Muscle of arm (tissue), 12 donors: ENCODE results near the gene SLC5A10. TPM values are rescaled to one million over a fixed set of nuclear protein-coding genes. Genes with fewer than 3 reads are reported as not detected.
"Not testable (repeated sequence)": the region's sequence is repeated elsewhere in the genome, so short reads cannot be mapped to it uniquely, and the experiment has no call there.

Source experiments
- DNase-seq: peaks from one replicate; pipeline ENCODE4 v3.0.0-alpha.2; 2013
- polyA plus RNA-seq, 12 donors: library from polyadenylated mRNA; unstranded; fragments of 120-200 nt; gene quantifications; one replicate each; pipeline ENCODE4 v1.2.1, GENCODE V29; 2013; ENCODE audit not compliant: insufficient read length in 12 of 12

SLC5A10 gene
- polyA plus RNA-seq, 12 donors: 0.05 to 0.29 (median 0.12) TPM; not detected in 5

GRCh38 chr17:18946536-18946935, 5.4 kb upstream of the SLC5A10 start:
- no peak for DNase-seq

- no peak for DNase-seq
These were observed 4.1 kb upstream of the SLC5A10 start for GRCh38 chr17:18947866-18948265.

- DNase-seq: no peak
These were observed 3.4 kb upstream of the SLC5A10 start for GRCh38 chr17:18948476-18949006.

DNA sequence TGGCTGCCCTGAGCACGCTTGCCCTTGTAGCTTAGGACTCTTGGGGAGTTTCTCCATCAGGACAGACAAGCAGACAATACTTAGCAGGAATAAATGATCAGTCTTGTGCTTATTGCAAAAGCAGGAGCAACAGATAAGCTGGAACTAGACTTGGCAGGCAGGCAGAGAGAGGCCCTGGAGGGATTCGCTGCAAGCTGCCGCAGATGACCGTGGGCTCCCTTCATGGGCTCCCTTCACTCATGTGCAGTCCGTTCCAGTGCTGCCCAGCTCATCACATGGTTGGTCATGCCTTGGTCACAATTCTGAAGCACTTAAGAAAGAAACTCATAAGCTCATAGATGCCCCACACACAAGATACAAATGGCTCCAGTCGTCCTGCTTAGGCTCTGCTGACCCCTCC, 2.4 kb upstream of the SLC5A10 start:
- no peak for DNase-seq

DNA sequence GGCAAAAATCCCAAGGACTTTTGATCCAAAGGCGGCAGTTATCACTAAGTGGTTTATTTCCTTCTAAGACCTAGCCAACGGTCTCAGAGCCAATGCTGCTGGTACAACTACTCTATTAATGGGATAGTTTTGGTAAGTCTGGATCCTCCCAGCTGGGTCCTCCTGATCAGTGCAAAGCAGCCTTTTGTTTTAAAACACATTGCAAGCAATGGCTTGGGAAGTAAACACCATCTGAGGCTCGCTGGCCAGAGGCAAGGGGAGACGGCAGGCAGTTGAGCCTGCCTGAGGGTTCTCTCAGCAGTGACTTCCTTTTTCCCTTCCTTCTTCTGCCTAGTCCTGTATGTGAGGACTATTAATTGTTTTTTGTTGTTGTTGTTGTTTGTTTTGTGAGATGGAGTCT, 1.6 kb upstream of the SLC5A10 start:
- no peak for DNase-seq

DNA sequence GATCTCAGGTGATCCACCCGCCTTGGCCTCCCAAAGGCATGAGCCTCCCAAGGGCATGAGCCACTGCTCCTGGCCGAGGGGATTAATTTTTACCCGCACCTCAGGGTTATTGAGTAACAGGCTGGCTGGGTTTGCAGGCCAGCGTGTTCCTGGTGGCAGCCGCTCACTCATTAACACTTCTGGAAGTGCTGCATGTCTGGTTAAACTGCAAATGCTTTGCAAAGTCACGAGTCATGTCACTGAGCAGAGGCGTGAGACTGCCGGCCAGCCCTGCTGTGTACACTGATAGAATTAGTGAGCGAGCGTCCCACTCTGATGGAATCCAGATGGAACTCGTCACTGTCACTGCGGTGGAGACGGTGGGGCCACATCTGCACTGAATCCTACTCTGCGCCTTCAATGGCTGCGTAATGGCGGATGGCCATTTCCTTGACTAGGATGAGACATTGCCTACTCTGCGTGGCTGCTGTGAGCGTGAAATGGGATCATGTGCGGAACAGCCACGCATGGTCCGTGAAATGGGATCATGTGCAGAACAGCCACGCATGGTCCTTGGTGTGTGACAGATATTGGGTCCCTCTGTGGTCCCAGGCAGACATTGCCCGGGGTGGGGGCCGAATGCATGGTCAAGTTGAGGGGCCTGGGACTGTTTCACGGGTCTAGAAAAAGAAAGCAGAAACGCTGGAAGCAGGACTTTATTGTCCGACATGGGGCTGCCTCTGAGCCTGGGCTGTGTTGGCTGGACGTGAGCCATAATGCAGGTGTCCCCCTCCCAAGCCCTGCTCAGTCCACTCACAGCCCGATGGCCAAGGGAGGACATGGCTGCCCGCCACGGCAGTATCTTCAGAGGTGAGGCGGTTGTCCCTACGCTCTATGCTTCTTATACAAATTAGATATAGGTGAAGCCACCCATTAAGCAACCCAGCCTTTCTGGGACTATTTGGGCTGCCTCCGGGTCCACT, 740 bp upstream of the SLC5A10 start:
- no peak for DNase-seq

DNA sequence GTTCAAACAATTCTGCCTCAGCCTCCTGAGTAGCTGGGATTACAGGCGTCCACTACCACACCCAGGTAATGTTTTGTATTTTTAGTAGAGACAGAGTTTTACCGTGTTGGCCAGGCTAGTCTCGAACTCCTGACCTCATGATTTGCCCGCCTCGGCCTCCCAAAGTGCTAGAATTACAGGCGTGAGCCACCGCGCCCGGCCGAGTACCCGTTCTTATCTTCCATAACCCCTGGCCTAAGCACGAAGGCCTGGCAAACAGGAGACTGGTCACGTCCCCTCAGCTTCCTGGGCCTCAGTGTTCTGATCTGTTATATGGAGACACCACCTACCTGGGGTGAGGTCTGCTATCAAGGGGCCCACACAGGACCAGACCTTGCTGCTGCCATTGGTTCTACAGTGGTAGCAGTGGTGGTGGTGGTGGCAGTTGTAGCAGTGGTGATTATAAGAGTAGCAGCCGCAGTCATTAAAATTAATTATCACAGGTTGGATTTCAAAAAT, 1.3 kb downstream of the SLC5A10 start:
- DNase-seq: no peak

DNA sequence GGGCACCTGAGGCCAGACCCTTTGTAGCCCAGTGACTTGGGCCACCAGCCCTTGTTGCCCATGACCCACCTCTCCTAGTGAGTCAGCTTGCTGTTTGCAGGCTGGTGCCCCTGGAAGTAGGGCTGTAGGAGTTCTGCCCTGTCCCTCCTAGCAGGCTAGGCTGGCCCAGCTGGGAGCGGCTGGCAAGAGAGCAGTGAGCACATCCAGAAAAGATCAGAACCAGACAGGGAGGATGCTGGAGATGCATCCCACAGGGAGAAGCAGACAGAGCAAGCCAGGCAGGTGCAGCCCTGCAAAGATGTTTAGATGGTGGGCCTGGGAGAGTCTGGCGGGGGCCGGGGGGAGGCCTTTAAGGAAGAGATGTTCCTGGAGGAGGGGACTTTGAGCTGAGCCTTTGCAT, 2.4 kb downstream of the SLC5A10 start:
- DNase-seq: no peak

- DNase-seq: no peak
These were observed 3.0 kb downstream of the SLC5A10 start for GRCh38 chr17:18955009-18955408.

DNA sequence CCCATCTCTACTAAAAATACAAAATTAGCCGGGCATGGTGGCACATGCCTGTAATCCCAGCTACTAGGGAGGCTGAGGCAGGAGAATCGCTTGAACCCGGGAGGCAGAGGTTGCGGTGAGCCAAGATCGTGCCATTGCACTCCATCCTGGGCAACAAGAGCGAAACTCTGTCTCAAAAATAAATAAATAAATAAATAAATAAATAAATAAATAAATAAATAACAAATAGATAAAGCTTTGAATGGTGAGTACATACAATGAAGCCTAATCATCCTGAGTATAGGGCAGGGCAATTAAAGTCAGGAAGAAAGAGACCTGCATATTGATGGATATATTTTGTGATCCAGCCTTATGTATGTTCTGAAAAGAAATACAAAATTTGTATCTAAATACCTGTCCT, 4.1 kb downstream of the SLC5A10 start:
- DNase-seq: not testable (repeated sequence)

GRCh38 chr17:18956581-18956980, 4.6 kb downstream of the SLC5A10 start:
- no peak for DNase-seq

- no peak for DNase-seq
These were observed 5.9 kb downstream of the SLC5A10 start for GRCh38 chr17:18957831-18958230.

DNA sequence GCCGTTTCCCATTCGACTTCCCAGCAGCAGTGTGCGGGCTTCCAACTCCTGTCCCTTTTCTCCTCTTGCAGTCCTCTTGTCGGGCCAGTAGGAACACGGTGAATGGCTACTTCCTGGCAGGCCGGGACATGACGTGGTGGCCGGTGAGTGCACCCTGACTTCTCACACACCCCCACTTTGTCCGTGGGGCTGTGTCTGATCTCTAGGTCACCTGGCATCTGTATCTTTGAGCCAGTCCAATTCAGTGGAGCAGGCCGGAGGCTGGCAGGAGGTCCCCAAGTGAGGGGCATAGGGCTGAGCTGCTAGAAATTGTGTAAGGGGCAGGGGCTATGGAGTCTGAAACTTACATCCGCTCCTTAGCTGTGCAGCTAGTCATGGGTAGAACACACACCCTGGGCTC, 6.6 kb downstream of the SLC5A10 start:
- no peak for DNase-seq

DNA sequence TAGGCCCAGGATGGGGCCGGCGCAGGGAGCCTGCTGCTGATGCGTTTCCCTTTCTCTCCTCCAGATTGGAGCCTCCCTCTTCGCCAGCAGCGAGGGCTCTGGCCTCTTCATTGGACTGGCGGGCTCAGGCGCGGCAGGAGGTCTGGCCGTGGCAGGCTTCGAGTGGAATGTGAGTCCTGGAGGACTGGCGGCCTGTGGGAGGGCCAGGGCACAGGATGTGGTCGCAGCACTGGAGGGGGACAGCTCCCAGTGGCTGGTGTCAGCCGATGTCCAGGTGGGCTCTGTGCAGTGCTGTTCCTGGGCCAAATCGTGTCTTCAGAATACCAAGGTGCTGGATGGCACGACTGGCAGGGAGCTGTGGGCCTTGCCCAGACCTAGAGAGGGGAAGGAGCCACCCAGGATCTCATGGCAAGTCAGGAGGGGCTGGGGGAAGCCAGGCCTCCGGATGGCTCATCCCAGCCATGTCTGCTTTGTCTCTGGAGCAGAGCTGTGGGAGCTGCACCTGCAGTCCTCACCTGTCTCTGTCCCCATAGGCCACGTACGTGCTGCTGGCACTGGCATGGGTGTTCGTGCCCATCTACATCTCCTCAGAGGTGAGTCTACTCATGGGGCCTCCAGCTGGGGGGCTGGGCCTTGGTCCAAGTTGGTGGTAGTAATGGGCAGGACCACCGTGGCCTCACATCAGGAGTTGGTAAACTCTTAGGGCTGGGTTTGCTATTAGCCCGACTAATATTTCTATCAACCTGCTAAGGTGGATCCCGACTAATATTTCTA, 7.3 kb downstream of the SLC5A10 start:
- DNase-seq: no peak

- DNase-seq: no peak
These were observed 7.9 kb downstream of the SLC5A10 start for GRCh38 chr17:18959845-18960240.

GRCh38 chr17:18960241-18960665, 8.3 kb downstream of the SLC5A10 start:
- DNase-seq: no peak

DNA sequence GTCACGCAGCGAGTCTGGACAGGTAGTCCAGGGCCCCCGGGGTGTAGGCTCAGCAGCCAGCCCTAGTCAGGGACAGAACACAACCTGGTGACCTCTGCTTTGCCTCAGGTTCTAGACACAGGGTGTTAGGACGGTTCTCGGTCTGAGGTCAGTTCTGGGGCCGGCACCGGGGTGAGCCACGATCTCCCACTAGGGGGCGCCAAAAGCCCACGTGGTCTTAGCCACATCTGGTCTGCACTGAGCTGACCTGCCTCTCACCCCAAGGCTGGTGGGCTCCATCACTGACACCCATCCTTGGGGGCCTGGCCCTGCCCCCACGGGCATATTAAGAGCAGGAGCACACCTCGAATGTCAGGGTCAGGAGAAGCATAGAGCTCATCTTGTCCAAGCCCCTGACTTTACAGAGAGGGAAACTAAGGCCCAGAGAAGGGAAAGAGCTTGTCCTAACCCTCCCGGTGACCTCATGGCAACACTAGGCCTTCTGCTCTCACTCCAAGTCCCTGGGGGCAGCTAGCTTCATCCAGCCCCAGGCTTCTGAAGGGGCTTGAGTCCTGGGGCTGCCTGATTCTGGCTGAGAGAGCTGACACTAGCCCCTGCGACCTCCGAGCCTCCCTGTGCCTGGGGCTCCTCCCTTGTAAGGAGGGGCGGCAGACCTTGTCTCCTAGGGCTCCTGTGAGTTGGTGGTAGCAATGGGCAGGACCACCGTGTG, 9.0 kb downstream of the SLC5A10 start:
- DNase-seq: peak; percentile 72

- no peak for DNase-seq
These were observed 9.9 kb downstream of the SLC5A10 start for GRCh38 chr17:18961634-18962493.

GRCh38 chr17:18962494-18962815, 10.5 kb downstream of the SLC5A10 start:
- no peak for DNase-seq

DNA sequence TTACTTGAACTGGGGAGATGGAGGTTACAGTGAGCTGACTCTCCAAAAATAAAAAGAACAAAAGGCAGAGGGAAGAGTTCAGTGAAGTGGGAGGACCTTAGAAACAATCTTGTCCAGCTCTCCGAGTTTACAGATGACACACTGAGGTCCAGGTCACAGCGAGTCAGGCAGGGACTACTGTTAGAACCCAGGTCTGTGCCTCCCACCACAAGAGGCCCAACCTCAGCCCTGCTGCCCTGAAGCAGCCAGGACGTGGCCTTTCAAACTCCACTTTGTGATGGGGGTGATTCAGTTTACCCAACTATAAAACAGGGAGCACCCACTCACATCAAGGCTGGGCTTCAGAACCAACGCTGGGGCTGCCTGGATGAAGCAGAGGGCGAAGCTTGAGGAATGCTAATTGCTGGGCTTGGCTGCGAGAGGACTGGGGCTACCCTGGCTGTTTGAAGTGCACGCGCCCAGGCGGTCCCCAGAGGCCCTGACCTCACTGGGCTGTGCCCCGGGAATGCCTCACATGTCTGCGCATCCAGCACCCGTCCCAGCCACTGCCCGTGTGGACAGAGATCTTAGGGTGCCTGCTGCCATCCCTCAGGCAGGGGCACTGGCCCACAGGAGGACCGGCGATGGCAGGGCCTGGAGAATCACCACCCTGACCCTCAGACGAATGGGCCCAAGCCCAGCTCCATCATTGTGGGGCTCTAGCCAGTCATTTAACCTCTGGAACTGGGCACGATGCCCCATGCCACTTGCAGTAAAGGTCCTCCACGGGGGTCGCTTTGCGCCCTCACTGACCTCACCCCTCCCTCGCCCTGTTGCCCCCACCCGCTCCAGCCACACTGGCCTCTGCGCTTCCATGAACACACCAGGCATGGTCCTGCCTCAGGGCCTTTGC, 11.4 kb downstream of the SLC5A10 start:
- no peak for DNase-seq
